ENCODE results near the gene LRRC18.

LRRC18 gene

GRCh38 chr10:48938990-48939536, 577 bp downstream of the LRRC18 start:
- Histone ChIP-seq H3K9me3 (no peaks in the 10 kb centered on the region), H3K4me3 (no peak overlapping the region), H3K4me1 (no peaks in the 10 kb centered on the region), H3K36me3 (replicated peaks) (no peaks in the 10 kb centered on the region), H3K27me3 (ENCODE audit: low read depth) (no peaks in the 10 kb centered on the region)
- in situ Hi-C loops (cut with MboI; ENCODE audit: low sequenced_read_pairs), result no loop called here
- no peak for DNase-seq (ENCODE audit: low spot score in 2 of 2)

- H3K9me3 ChIP-seq, result no peaks in the 10 kb centered on the region
These were observed 1.4 kb downstream of the LRRC18 start for GRCh38 chr10:48938281-48938680.

GRCh38 chr10:48937796-48938195, 1.8 kb downstream of the LRRC18 start:
- no peak for DNase-seq (ENCODE audit: low spot score in 2 of 2)
- H3K4me3 ChIP-seq, result no peak overlapping the region
- H3K27me3 ChIP-seq (ENCODE audit: low read depth), result no peaks in the 10 kb centered on the region
- no peaks in the 10 kb centered on the region for H3K4me1 ChIP-seq
- no peaks in the 10 kb centered on the region for H3K36me3 ChIP-seq (replicated peaks)
- in situ Hi-C loops (cut with MboI; ENCODE audit: low sequenced_read_pairs), result no loop called here
- no peaks in the 10 kb centered on the region for H3K9me3 ChIP-seq

More at GRCh38 chr10:48938281-48938680, 1.4 kb downstream of the LRRC18 start:
- no peaks in the 10 kb centered on the region for H3K27me3 ChIP-seq (ENCODE audit: low read depth)
- H3K36me3 ChIP-seq (replicated peaks), result no peaks in the 10 kb centered on the region
- H3K4me1 ChIP-seq, result no peaks in the 10 kb centered on the region
- in situ Hi-C loops (cut with MboI; ENCODE audit: low sequenced_read_pairs), result no loop called here
- no peak overlapping the region for H3K4me3 ChIP-seq
- no peak for DNase-seq (ENCODE audit: low spot score in 2 of 2)

- H3K9me3 ChIP-seq, result no peaks in the 10 kb centered on the region
- DNase-seq (ENCODE audit: low spot score in 2 of 2), result no peak
- no peaks in the 10 kb centered on the region for H3K4me1 ChIP-seq
- H3K36me3 ChIP-seq (replicated peaks), result no peaks in the 10 kb centered on the region
- no peaks in the 10 kb centered on the region for H3K27me3 ChIP-seq (ENCODE audit: low read depth)
- in situ Hi-C loops (cut with MboI; ENCODE audit: low sequenced_read_pairs), result no loop called here
- no peak overlapping the region for H3K4me3 ChIP-seq
These were observed 4.1 kb downstream of the LRRC18 start for GRCh38 chr10:48935577-48935976.

- H3K27me3 ChIP-seq (ENCODE audit: low read depth), result no peaks in the 10 kb centered on the region
- no peaks in the 10 kb centered on the region for H3K9me3 ChIP-seq
- DNase-seq (ENCODE audit: low spot score in 2 of 2), result no peak
- no peaks in the 10 kb centered on the region for H3K36me3 ChIP-seq (replicated peaks)
- no peaks in the 10 kb centered on the region for H3K4me1 ChIP-seq
- H3K4me3 ChIP-seq, result no peak overlapping the region
- in situ Hi-C loops (cut with MboI; ENCODE audit: low sequenced_read_pairs), result no loop called here
These were observed 4.8 kb downstream of the LRRC18 start for GRCh38 chr10:48934672-48935501.

GRCh38 chr10:48932831-48933664, 6.6 kb downstream of the LRRC18 start:
- DNase-seq (ENCODE audit: low spot score in 2 of 2), result no peak
- Histone ChIP-seq H3K4me1 (no peaks in the 10 kb centered on the region), H3K27me3 (ENCODE audit: low read depth) (no peaks in the 10 kb centered on the region), H3K9me3 (no peaks in the 10 kb centered on the region), H3K36me3 (replicated peaks) (no peaks in the 10 kb centered on the region), H3K4me3 (no peak overlapping the region)
- in situ Hi-C loops (cut with MboI; ENCODE audit: low sequenced_read_pairs), result no loop called here

- H3K27me3 ChIP-seq (ENCODE audit: low read depth), result no peaks in the 10 kb centered on the region
- DNase-seq (ENCODE audit: low spot score in 2 of 2), result no peak
- H3K9me3 ChIP-seq, result no peaks in the 10 kb centered on the region
- H3K4me3 ChIP-seq, result no peak overlapping the region
- in situ Hi-C loops (cut with MboI; ENCODE audit: low sequenced_read_pairs), result no loop called here
- no peaks in the 10 kb centered on the region for H3K36me3 ChIP-seq (replicated peaks)
- no peaks in the 10 kb centered on the region for H3K4me1 ChIP-seq
These were observed 8.5 kb downstream of the LRRC18 start for GRCh38 chr10:48931188-48931587.

GRCh38 chr10:48929413-48929990, 10.1 kb downstream of the LRRC18 start:
- no peak overlapping the region for H3K4me3 ChIP-seq
- no peaks in the 10 kb centered on the region for H3K27me3 ChIP-seq (ENCODE audit: low read depth)
- H3K4me1 ChIP-seq, result no peaks in the 10 kb centered on the region
- no peak for DNase-seq (ENCODE audit: low spot score in 2 of 2)
- in situ Hi-C loops (cut with MboI; ENCODE audit: low sequenced_read_pairs), result no loop called here
- H3K36me3 ChIP-seq (replicated peaks), result no peaks in the 10 kb centered on the region
- H3K9me3 ChIP-seq, result no peaks in the 10 kb centered on the region

GRCh38 chr10:48926764-48927540, 12.7 kb downstream of the LRRC18 start:
- H3K27me3 ChIP-seq (ENCODE audit: low read depth), result no peaks in the 10 kb centered on the region
- H3K4me3 ChIP-seq, result no peak overlapping the region
- H3K9me3 ChIP-seq, result no peaks in the 10 kb centered on the region
- no peak for DNase-seq (ENCODE audit: low spot score in 2 of 2)
- in situ Hi-C loops (cut with MboI; ENCODE audit: low sequenced_read_pairs), result no loop called here
- H3K36me3 ChIP-seq (replicated peaks), result no peaks in the 10 kb centered on the region
- no peaks in the 10 kb centered on the region for H3K4me1 ChIP-seq

- H3K4me3 ChIP-seq, result no peak overlapping the region
- no peaks in the 10 kb centered on the region for H3K9me3 ChIP-seq
- DNase-seq (ENCODE audit: low spot score in 2 of 2), result no peak
- H3K27me3 ChIP-seq (ENCODE audit: low read depth), result no peaks in the 10 kb centered on the region
- no peaks in the 10 kb centered on the region for H3K4me1 ChIP-seq
- in situ Hi-C loops (cut with MboI; ENCODE audit: low sequenced_read_pairs), result no loop called here
- H3K36me3 ChIP-seq (replicated peaks), result no peaks in the 10 kb centered on the region
These were observed 13.4 kb downstream of the LRRC18 start for GRCh38 chr10:48926255-48926654.

GRCh38 chr10:48924988-48925387, 14.7 kb downstream of the LRRC18 start:
- DNase-seq (ENCODE audit: low spot score in 2 of 2), result no peak
- no peaks in the 10 kb centered on the region for H3K9me3 ChIP-seq
- no peaks in the 10 kb centered on the region for H3K27me3 ChIP-seq (ENCODE audit: low read depth)
- no peak overlapping the region for H3K4me3 ChIP-seq
- no peaks in the 10 kb centered on the region for H3K4me1 ChIP-seq
- in situ Hi-C loops (cut with MboI; ENCODE audit: low sequenced_read_pairs), result no loop called here
- no peaks in the 10 kb centered on the region for H3K36me3 ChIP-seq (replicated peaks)

- in situ Hi-C loops (cut with MboI; ENCODE audit: low sequenced_read_pairs), result no loop called here
- H3K9me3 ChIP-seq, result no peaks in the 10 kb centered on the region
- no peaks in the 10 kb centered on the region for H3K4me1 ChIP-seq
- DNase-seq (ENCODE audit: low spot score in 2 of 2), result no peak
- H3K4me3 ChIP-seq, result no peak overlapping the region
- H3K27me3 ChIP-seq (ENCODE audit: low read depth), result no peaks in the 10 kb centered on the region
- H3K36me3 ChIP-seq (replicated peaks), result no peaks in the 10 kb centered on the region
These were observed 15.9 kb downstream of the LRRC18 start for GRCh38 chr10:48923748-48924147.

GRCh38 chr10:48913674-48914073, 26.0 kb downstream of the LRRC18 start:
- no peaks in the 10 kb centered on the region for H3K36me3 ChIP-seq (replicated peaks)
- no peaks in the 10 kb centered on the region for H3K27me3 ChIP-seq (ENCODE audit: low read depth)
- H3K4me3 ChIP-seq, result no peak overlapping the region
- H3K9me3 ChIP-seq, result no peaks in the 10 kb centered on the region
- in situ Hi-C loops (cut with MboI; ENCODE audit: low sequenced_read_pairs), result no loop called here
- no peaks in the 10 kb centered on the region for H3K4me1 ChIP-seq
- no peak for DNase-seq (ENCODE audit: low spot score in 2 of 2)

Data from HAP-1 (cell line).